Ureter (tissue), 1 donor: ENCODE results near the gene ALDH1A3. TPM values are rescaled to one million over a fixed set of nuclear protein-coding genes. Genes with fewer than 3 reads are reported as not detected.

Experiments used
- DNase-seq: peaks from one replicate; pipeline ENCODE4 v3.0.0-alpha.2; 2020; ENCODE audit warnings: low spot score
- total RNA-seq: library from RNA; stranded (reverse); gene quantifications from one replicate; pipeline ENCODE4 v1.2.4, GENCODE V29; 2023
- donor health status: DM: yes; HTN: yes; CAD: no.

The ALDH1A3 gene
- total RNA-seq, 1 donor from 2014 or later, result 24.2 TPM

GRCh38 chr15:100881573-100882336 is 2.1 kb downstream of the ALDH1A3 start:
- DNase-seq, result no peak

DNA sequence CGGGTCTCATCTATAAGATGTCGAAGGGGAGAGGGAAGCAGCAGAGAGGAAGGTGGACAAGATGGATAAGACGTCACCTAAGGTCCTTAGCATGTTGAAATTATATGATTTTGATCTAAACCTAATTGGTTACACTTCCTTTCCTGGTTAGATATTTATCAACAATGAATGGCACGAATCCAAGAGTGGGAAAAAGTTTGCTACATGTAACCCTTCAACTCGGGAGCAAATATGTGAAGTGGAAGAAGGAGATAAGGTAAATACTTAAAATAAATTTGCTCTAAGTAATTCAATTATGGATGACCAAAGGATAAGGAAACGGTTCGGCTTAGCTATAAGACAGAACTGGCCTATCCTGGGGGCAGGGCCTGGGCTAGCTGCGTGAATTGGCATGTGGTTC is 5.5 kb downstream of the ALDH1A3 start:
- no peak for DNase-seq

DNA sequence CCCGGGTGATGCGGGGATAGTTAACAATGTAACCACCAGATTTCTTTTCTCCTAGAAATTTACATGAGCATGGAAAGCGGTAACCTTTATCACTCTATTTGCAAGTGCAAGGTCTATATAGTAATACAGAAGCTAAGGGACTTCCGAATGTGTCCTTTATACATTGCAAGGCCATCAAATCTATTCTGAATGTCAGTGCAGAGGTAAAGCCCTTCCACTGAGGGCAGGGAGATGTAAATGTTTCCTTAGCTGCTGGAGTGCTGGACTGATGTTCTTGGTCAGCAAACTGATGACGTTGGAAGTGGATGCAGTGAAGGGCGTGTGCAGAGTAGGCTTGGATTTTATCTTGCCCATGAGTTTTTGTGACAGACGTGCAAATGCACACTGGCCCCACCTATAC is 6.2 kb downstream of the ALDH1A3 start:
- no peak for DNase-seq

- no peak for DNase-seq
Measured at GRCh38 chr15:100887211-100887913, 7.7 kb downstream of the ALDH1A3 start.

DNA sequence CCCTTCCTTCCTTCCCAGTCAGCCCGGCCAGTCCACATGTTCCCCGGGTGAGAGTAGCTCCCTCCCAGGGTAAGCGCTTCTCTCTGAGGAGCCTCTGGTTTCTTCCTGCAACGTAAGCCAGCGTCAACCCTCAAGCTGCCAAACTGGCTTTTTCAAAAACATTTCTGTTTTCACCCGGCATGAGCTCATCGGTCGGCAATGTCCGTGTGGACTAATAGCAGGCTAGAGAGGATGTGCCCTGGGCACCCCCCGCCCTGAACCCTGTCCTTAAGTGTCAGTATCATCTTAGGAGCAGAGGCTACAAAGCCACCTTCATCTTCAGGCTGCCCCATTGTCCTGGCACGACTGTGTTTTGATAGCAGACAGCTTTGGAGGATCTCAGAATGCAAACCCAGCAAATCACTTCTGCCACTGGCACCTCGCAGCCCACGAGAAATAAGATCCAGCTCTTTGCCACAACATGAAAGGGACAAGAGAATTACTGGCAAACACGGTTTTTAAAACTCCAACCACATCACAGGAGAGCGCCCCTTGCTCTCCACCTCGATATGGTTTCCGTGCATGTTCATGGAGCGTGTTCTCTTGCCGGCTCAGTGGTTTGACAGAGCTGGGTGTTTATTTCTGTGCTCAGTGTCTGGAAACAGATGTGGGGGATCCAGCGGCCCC is 9.9 kb downstream of the ALDH1A3 start:
- peak; percentile 73 for DNase-seq

DNA sequence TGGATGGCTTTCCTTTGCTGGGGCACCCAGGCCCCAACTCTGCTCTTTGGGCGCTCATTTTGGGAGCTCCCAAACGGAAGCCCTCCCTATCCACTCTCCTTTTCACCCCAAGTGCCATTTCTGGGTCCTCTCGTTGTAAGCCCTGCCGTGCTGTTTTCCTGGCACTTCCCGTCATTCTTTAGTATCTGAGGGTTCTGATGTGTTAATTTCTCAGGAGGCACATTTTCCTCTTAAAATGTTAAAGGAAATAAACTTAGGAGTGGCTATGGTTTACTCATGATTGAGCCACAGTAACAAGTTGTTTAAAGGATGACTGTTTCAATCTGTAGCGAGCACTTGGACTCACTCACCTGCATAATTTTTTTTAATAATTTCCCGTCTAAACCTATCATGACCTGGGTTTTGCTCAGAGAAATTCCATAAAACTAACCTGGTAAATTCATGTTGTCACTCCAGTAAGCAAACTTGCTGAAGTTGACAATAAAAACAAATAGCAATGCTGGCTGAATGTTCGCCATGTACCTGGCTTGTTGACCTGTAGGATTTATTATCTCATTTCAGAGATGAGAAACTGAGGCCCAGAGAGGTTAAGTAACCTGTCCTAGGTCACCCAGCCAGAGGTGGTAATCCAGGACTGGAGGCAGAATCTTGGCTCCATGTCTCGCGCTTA is 10.6 kb downstream of the ALDH1A3 start:
- DNase-seq, result no peak

GRCh38 chr15:100890850-100891249 is 11.2 kb downstream of the ALDH1A3 start:
- no peak for DNase-seq

GRCh38 chr15:100891307-100892012 is 11.8 kb downstream of the ALDH1A3 start:
- DNase-seq, result no peak

- DNase-seq, result no peak
Measured at GRCh38 chr15:100892013-100892355, 12.4 kb downstream of the ALDH1A3 start.

- no peak for DNase-seq
Measured at GRCh38 chr15:100893261-100893963, 13.8 kb downstream of the ALDH1A3 start.

GRCh38 chr15:100893964-100894295 is 14.3 kb downstream of the ALDH1A3 start:
- no peak for DNase-seq

GRCh38 chr15:100895721-100896120 is 16.1 kb downstream of the ALDH1A3 start:
- DNase-seq, result no peak

DNA sequence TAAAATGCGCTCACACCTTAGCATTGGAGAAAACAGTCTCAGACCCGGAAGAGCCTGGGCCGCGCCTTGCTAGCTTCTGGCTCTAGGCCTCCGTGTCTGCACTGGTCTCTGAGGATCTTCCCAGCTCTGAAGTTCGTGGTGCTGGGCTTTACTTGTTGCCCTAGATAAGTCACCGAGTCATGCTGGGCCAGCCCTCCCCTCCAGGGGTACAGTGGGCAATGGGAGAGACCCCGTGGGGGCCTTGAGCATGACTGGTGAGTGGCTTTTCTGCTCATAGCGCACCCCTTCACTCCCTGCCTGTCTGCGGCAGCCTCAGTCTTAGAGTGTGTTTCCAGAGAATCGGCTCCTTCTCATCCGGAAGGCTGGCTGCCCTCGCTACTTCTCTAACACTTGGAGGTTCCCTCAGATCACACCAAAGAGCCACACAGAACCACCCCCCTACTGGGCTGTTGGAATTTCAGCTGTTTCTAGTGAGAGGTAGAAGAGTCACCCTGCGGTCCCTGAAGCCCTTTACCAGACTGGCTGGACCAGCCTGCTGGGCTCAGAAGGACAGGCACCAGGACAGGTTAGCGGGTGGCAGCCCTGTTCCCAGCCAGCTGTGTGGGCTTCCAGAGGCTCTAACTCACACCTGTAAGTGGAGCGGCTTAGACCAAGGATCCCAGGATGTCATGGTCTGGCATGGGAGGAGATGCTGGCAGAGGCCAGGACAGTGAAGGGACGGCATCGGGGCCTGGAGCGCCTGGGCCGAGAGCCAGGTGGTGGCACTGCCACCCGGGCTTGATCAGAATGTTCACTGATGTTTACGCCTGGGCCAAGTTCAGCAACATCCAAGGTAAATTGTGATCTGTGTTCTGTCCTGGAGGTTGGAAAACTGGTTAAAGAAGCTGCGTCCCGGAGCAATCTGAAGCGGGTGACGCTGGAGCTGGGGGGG is 17.9 kb downstream of the ALDH1A3 start:
- DNase-seq, result no peak

GRCh38 chr15:100898152-100898490 is 18.5 kb downstream of the ALDH1A3 start:
- DNase-seq, result no peak

DNA sequence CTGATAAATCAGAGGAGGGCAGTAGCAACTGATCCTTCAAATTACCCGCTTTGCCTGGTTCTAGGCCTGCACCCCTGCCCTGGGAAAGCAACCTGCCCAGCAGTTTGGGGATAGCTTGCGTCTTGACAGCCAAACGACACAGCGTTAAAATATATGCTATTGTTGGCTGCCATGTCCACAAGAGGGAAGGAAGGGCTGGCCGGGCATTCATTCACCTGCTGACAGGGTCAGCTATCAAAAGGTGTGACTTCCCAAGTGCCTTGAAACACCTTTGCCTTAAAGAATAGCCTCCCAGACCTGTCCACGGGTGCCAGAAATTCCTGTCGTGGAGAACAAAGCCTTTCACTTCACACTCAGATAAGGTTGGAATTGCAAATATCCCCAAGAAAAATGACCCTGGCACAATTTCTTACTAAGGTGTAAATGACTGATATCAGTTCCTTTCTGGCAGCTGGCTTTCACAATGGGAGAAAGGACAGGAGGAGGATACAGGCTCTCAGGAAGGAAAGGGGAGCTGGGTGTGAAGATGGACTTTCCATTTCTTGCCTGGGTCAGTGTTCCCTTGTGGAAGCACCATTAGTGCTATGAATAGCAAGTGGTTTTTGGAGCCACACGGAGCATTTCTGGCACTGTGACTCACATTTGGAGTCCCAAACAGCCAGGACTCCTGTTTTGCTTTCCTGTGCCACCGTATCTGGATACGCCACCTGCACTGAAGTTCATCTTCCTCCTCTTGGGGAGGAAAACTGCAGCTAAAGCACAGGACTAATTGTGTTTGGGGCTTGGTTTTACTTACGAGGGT is 19.2 kb downstream of the ALDH1A3 start:
- no peak for DNase-seq

- DNase-seq, result no peak
Measured at GRCh38 chr15:100899601-100900000, 20.0 kb downstream of the ALDH1A3 start.

- no peak for DNase-seq
Measured at GRCh38 chr15:100900136-100900794, 20.6 kb downstream of the ALDH1A3 start.

DNA sequence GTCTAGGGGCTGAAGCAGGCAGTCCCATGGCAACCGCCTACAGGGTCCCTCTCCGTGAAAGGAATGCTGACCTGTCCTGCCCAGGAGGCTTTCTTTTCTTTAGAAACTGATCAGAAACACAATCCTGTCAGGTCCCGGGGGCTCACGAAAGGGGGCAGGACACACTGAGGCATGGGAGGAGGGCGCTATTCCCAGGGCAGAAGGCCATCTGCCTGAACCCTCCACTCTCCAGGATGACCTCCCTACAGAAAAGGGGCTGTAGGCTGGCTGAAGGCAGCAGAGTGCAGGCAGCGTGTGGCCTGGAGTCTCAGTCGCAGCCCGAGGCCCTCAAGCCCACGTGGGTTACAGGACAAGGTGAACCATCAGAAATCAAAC is 21.2 kb downstream of the ALDH1A3 start:
- DNase-seq, result no peak

GRCh38 chr15:100901296-100901695 is 21.7 kb downstream of the ALDH1A3 start:
- DNase-seq, result no peak
